Loucy (cell line): ENCODE results near the gene NOL4L.
A peak's percentile ranks its signal among the peaks of the same experiment; 100 is the strongest.

Experiments used
- H2AFZ ChIP-seq: fragments of 200-600 bp; sonication (generic); 2 replicates; pipeline ENCODE4 v1.6.0; 2016; ENCODE audit warnings: antibody characterized with exemption, mild to moderate bottlenecking, low read length, moderate library complexity
- H3F3A ChIP-seq: fragments of 200-600 bp; 2 replicates; pipeline ENCODE4 v1.6.0; 2016; ENCODE audit warnings: antibody characterized with exemption, low read depth, mild to moderate bottlenecking
- H3K27me3 ChIP-seq: fragments of 200-600 bp; sonication (generic); 2 replicates; pipeline ENCODE4 v1.6.1; 2014; ENCODE audit warnings: low read length, mild to moderate bottlenecking; ENCODE audit not compliant: insufficient read depth, poor library complexity, severe bottlenecking
- H3K36me3 ChIP-seq: fragments of 200-600 bp; sonication (generic); 2 replicates; pipeline ENCODE4 v1.6.1; 2016; ENCODE audit warnings: low read length; ENCODE audit not compliant: insufficient read depth
- H3K4me1 ChIP-seq: fragments of 200-600 bp; sonication (generic); 2 replicates; pipeline ENCODE4 v1.5.1; 2014; ENCODE audit warnings: low read length, mild to moderate bottlenecking; ENCODE audit not compliant: insufficient read depth, poor library complexity, severe bottlenecking
- H3K4me2 ChIP-seq: fragments of 200-600 bp; sonication (generic); 2 replicates; pipeline ENCODE4 v1.6.0; 2014; ENCODE audit warnings: antibody characterized with exemption, low read length, low read depth, mild to moderate bottlenecking; ENCODE audit not compliant: poor library complexity, severe bottlenecking
- H3K4me3 ChIP-seq: fragments of 200-600 bp; sonication (generic); 2 replicates; pipeline ENCODE4 v1.5.1; 2014; ENCODE audit warnings: low read length, mild to moderate bottlenecking, mixed read lengths; ENCODE audit not compliant: poor library complexity, severe bottlenecking
- H3K79me2 ChIP-seq: fragments of 200-600 bp; sonication (generic); 2 replicates; pipeline ENCODE4 v1.6.1; 2014; ENCODE audit warnings: low read length; ENCODE audit not compliant: insufficient read depth
- H3K9ac ChIP-seq: fragments of 200-600 bp; sonication (generic); 2 replicates; pipeline ENCODE4 v1.6.0; 2014; ENCODE audit warnings: mild to moderate bottlenecking, low read depth, low read length, moderate library complexity; ENCODE audit not compliant: poor library complexity, severe bottlenecking
- H3K9me2 ChIP-seq: fragments of 200-600 bp; sonication (generic); replicated peaks from 2 replicates; pipeline ENCODE4 v1.6.1; 2016; ENCODE audit warnings: low read depth, low read length, mixed read lengths
- H3K9me3 ChIP-seq: fragments of 200-600 bp; sonication (generic); 2 replicates; pipeline ENCODE4 v1.6.1; 2014; ENCODE audit warnings: mild to moderate bottlenecking, antibody characterized with exemption, low read length, low read depth; ENCODE audit not compliant: insufficient read depth
- H4K20me1 ChIP-seq: fragments of 200-600 bp; sonication (generic); 2 replicates; pipeline ENCODE4 v1.6.0; 2014; ENCODE audit warnings: antibody characterized with exemption, low read length, mild to moderate bottlenecking; ENCODE audit not compliant: insufficient read depth, poor library complexity, severe bottlenecking
- EZH2phosphoT487 ChIP-seq: fragments of 200-600 bp; IDR thresholded peaks from 2 replicates; pipeline ENCODE4 v1.6.1; 2018; ENCODE audit warnings: antibody characterized with exemption, mild to moderate bottlenecking, moderate library complexity, borderline replicate concordance
- TF ChIP-seq, protein P1 (sequence below): fragments of 200-600 bp; sonication (generic); conservative IDR thresholded peaks from 2 replicates; pipeline ENCODE4 v1.5.1; 2014; ENCODE audit warnings: mild to moderate bottlenecking, antibody characterized with exemption, low read length

The NOL4L gene

DNA sequence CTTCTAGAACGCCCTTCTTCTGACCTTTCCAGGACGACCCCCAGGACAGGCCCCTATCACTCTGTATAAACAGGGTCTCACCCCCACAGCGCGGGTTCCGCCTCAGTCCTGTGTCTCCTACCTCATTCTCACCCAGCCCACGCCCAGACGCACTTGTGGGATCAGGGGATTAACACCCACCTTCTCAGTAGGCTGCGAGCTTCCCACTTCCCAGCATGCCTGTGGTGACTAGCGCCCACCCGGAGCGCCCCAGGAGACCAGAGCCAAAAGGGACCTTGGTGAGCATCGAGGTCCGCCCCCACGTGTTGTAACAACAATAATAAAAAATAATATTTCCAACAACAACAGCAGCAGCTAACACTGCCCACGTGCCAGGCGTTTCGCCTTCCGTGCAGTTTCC, 40.9 kb upstream of the NOL4L start:
- Histone ChIP-seq H3K9me2 (no peaks in the 10 kb centered on the region), H3K9ac (peak overlapping the region; percentile 86), H4K20me1 (no peaks in the 10 kb centered on the region), H3K4me2 (peak overlapping the region; percentile 96), H3K4me3 (no peak overlapping the region), H3K36me3 (no peaks in the 10 kb centered on the region), H3K79me2 (no peaks in the 10 kb centered on the region), H3K4me1 (peaks cover 63% of the 10 kb centered on the region), H3K9me3 (no peaks in the 10 kb centered on the region), H2AFZ (no peak overlapping the region), H3F3A (peaks cover 12% of the 10 kb centered on the region; the same call in 1 of the 2 replicates), H3K27me3 (no peaks in the 10 kb centered on the region)
- TF ChIP-seq, protein P1, sequence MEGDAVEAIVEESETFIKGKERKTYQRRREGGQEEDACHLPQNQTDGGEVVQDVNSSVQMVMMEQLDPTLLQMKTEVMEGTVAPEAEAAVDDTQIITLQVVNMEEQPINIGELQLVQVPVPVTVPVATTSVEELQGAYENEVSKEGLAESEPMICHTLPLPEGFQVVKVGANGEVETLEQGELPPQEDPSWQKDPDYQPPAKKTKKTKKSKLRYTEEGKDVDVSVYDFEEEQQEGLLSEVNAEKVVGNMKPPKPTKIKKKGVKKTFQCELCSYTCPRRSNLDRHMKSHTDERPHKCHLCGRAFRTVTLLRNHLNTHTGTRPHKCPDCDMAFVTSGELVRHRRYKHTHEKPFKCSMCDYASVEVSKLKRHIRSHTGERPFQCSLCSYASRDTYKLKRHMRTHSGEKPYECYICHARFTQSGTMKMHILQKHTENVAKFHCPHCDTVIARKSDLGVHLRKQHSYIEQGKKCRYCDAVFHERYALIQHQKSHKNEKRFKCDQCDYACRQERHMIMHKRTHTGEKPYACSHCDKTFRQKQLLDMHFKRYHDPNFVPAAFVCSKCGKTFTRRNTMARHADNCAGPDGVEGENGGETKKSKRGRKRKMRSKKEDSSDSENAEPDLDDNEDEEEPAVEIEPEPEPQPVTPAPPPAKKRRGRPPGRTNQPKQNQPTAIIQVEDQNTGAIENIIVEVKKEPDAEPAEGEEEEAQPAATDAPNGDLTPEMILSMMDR, result no peak
- TF ChIP-seq EZH2phosphoT487, result no peak

DNA sequence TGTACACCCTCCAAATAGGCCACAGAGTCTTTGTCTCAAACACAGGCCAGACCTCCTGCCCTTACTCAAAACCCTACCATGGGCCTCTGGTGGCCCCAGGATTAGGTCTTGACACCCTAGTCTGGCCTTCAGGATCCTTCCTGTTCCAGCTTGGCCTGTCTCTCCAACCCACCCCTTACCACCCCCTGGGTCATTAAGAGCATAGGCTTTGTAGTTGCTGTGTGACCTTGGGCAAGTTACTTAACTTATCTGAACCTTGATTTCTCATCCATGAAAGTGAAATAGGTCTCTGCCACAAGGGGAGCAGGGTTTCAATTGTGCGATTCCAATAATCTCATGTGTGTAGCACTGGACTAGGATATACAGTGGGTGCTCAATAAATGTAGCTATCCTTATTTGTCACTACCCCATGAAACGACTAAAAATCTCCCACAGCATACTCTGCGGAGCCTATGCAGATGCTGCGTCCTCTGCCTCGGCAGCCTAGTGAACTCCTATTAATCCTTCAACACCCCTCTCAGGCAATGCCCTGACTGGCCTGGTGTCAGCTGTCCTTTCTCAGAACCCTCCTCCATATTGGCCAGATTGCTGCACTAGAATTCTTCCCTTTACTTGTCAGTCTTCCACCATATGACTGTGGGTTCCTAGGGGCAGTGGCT, 39.7 kb upstream of the NOL4L start:
- H3K9ac ChIP-seq, result no peak overlapping the region
- TF ChIP-seq, protein P1, result no peak
- no peak for TF ChIP-seq EZH2phosphoT487
- no peaks in the 10 kb centered on the region for H3K27me3 ChIP-seq
- no peak overlapping the region for H3K4me2 ChIP-seq
- no peaks in the 10 kb centered on the region for H3K9me3 ChIP-seq
- H3K4me3 ChIP-seq, result no peak overlapping the region
- H3K4me1 ChIP-seq, result peaks cover 63% of the 10 kb centered on the region
- H3K79me2 ChIP-seq, result no peaks in the 10 kb centered on the region
- H3K9me2 ChIP-seq, result no peaks in the 10 kb centered on the region
- H4K20me1 ChIP-seq, result no peaks in the 10 kb centered on the region
- peaks cover 12% of the 10 kb centered on the region for H3F3A ChIP-seq
- H3K36me3 ChIP-seq, result no peaks in the 10 kb centered on the region
- no peak overlapping the region for H2AFZ ChIP-seq

DNA sequence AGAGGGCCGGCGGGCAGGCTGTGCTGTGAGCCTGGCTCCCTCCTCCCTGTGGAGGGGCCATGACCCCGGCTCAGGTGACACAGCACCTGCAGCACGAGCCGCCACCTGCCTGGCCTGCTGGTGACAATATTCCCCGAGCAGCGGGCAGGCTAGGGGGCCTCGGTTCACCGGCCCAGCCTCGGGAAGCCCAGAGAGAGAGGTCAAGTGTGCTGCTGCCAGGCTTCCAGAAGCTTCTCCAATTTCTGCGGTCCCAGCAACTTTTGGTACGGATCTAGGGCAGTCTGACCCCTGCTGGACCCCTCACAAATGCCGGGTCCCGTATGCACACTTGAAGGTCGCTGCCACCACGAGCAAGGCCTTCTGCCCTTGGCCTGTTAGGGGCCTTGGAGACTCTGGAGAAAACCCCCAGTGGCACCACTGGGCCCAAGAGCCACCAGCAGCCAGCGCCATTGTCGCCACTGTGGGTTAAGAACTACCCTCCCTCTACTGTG, 38.6 kb upstream of the NOL4L start:
- TF ChIP-seq EZH2phosphoT487, result no peak
- TF ChIP-seq, protein P1, result peak; percentile 27
- Histone ChIP-seq H3K36me3 (no peaks in the 10 kb centered on the region), H3K79me2 (no peaks in the 10 kb centered on the region), H3F3A (peaks cover 12% of the 10 kb centered on the region), H2AFZ (no peak overlapping the region), H3K9me2 (no peaks in the 10 kb centered on the region), H3K27me3 (no peaks in the 10 kb centered on the region), H3K4me1 (peaks cover 52% of the 10 kb centered on the region), H3K9ac (peak overlapping the region; percentile 16), H3K9me3 (no peaks in the 10 kb centered on the region), H4K20me1 (no peaks in the 10 kb centered on the region), H3K4me3 (no peak overlapping the region), H3K4me2 (no peak overlapping the region)
